NCI-H345 treated with DMSO at 0.1 percent for 48 hours (cell line): Measurements from ENCODE around the gene NR4A1.

Experiments used
- DNase-seq: peaks from one replicate; lab custom pipeline; 2025; ENCODE audit not compliant: unreplicated experiment; lab: John Stamatoyannopoulos, UW

Gene NR4A1

GRCh38 chr12:52050758-52051541 is at the start of gene NR4A1:
Gene NR4A1 (plus strand): TSS chr12:52051442. CDS start chr12:52054329, 2,887 bp downstream.
- DNase-seq: peak; percentile 59

GRCh38 chr12:52003016-52003550 is 48.2 kb upstream of the NR4A1 start:
- no peak for DNase-seq

- DNase-seq: no peak
Measured at GRCh38 chr12:52003591-52003990, 47.7 kb upstream of the NR4A1 start.

- peak; percentile 32 for DNase-seq
Measured at GRCh38 chr12:52004042-52004648, 47.1 kb upstream of the NR4A1 start.

GRCh38 chr12:52005218-52005902 is 45.9 kb upstream of the NR4A1 start:
- no peak for DNase-seq

GRCh38 chr12:52005903-52006703 is 45.1 kb upstream of the NR4A1 start:
- peak; percentile 50 for DNase-seq

GRCh38 chr12:52006726-52007157 is 44.5 kb upstream of the NR4A1 start, which contains the start of gene TAMALIN:
Gene TAMALIN (plus strand): TSS chr12:52006946. CDS start chr12:52007020, 74 bp downstream.
- peak; percentile 50 for DNase-seq

- no peak for DNase-seq
Measured at GRCh38 chr12:52007158-52007921, 43.9 kb upstream of the NR4A1 start.

- DNase-seq: no peak
Measured at GRCh38 chr12:52007982-52008510, 43.2 kb upstream of the NR4A1 start.

GRCh38 chr12:52009081-52009751 is 42.0 kb upstream of the NR4A1 start:
- no peak for DNase-seq

- DNase-seq: no peak
Measured at GRCh38 chr12:52010152-52010622, 41.1 kb upstream of the NR4A1 start.

- no peak for DNase-seq
Measured at GRCh38 chr12:52010692-52011601, 40.3 kb upstream of the NR4A1 start.

- DNase-seq: no peak
Measured at GRCh38 chr12:52011602-52012214, 39.5 kb upstream of the NR4A1 start.

GRCh38 chr12:52013626-52014310 is 37.5 kb upstream of the NR4A1 start:
- no peak for DNase-seq

- DNase-seq: no peak
Measured at GRCh38 chr12:52014567-52015530, 36.4 kb upstream of the NR4A1 start.

- DNase-seq: no peak
Measured at GRCh38 chr12:52015532-52016041, 35.7 kb upstream of the NR4A1 start.
